Keratinocyte (primary cell): ENCODE data around the gene SORBS1. TPM values are rescaled to one million over a fixed set of nuclear protein-coding genes. Genes with fewer than 3 reads are reported as not detected.

ENCODE experiments used
- DNase-seq: peaks from one replicate; pipeline ENCODE4 v3.0.0-alpha.2; 2011; ENCODE audit warnings: low read depth, missing footprints, low spot score
- FAIRE-seq: peaks from 2 replicates; lab custom pipeline; 2011; peaks lifted over from hg19 to GRCh38; lab: Jason Lieb, UNC
- H2AFZ ChIP-seq: 2 replicates; pipeline ENCODE4 v1.6.0; 2012; ENCODE audit warnings: low read length, control low read depth, inconsistent platforms; ENCODE audit not compliant: control insufficient read depth
- H3K27ac ChIP-seq: 2 replicates; pipeline ENCODE4 v1.5.1; 2011; ENCODE audit warnings: low read length; ENCODE audit not compliant: control insufficient read depth, insufficient read depth
- H3K27me3 ChIP-seq: 3 replicates; pipeline ENCODE4 v1.6.0; 2011; ENCODE audit warnings: low read length; ENCODE audit not compliant: control insufficient read depth, insufficient read depth; ENCODE audit errors: extremely low read depth
- H3K36me3 ChIP-seq, 2 experiments: 2 replicates in 1 of 2; 3 replicates in 1 of 2; pipeline ENCODE4 v1.5.1; 2011; ENCODE audit warnings: low read length in 2 of 2, mild to moderate bottlenecking in 1 of 2; ENCODE audit not compliant: control insufficient read depth in 2 of 2, insufficient read depth in 2 of 2; ENCODE audit errors: extremely low read depth in 1 of 2
- H3K4me1 ChIP-seq: 3 replicates; pipeline ENCODE4 v1.5.1; 2011; ENCODE audit warnings: low read length; ENCODE audit not compliant: control insufficient read depth, insufficient read depth; ENCODE audit errors: extremely low read depth
- H3K4me2 ChIP-seq: 3 replicates; pipeline ENCODE4 v1.6.0; 2011; ENCODE audit warnings: low read depth, low read length; ENCODE audit not compliant: control insufficient read depth, insufficient read depth; ENCODE audit errors: extremely low read depth
- H3K4me3 ChIP-seq, 3 experiments: fragments of 200-600 bp in 1 of 3; sonication (generic) in 1 of 3; 2 replicates in 2 of 3; 3 replicates in 1 of 3; pipeline ENCODE4 v1.5.1; 2011 to 2016; ENCODE audit warnings: low read length in 3 of 3, mild to moderate bottlenecking in 3 of 3, control low read depth in 2 of 3, inconsistent platforms in 1 of 3, low read depth in 1 of 3, mixed read lengths in 1 of 3, mixed run types in 1 of 3, moderate library complexity in 1 of 3; ENCODE audit not compliant: control insufficient read depth in 2 of 3, insufficient read depth in 2 of 3; ENCODE audit errors: extremely low read depth in 1 of 3
- H3K79me2 ChIP-seq: 2 replicates; pipeline ENCODE4 v1.6.0; 2012; ENCODE audit warnings: low read length; ENCODE audit not compliant: control insufficient read depth, insufficient read depth
- H3K9ac ChIP-seq: 3 replicates; pipeline ENCODE4 v1.6.0; 2011; ENCODE audit warnings: low read length; ENCODE audit not compliant: control insufficient read depth, insufficient read depth; ENCODE audit errors: extremely low read depth
- H3K9me1 ChIP-seq: 3 replicates; pipeline ENCODE4 v1.6.0; 2011; ENCODE audit warnings: low read length; ENCODE audit not compliant: control insufficient read depth, insufficient read depth; ENCODE audit errors: extremely low read depth
- H3K9me3 ChIP-seq: 2 replicates; pipeline ENCODE4 v1.5.1; 2012; ENCODE audit warnings: low read depth, low read length; ENCODE audit not compliant: control insufficient read depth
- H4K20me1 ChIP-seq: 3 replicates; pipeline ENCODE4 v1.6.0; 2011; ENCODE audit warnings: low read length; ENCODE audit not compliant: control insufficient read depth, insufficient read depth; ENCODE audit errors: extremely low read depth
- EZH2 ChIP-seq: IDR thresholded peaks from one replicate; pipeline ENCODE4 v1.6.1; 2012; ENCODE audit warnings: inconsistent platforms, mild to moderate bottlenecking, low read length, moderate library complexity
- dilution Hi-C: fragments of 300-500 bp; cut with MboI; formaldehyde crosslinking; loops from one replicate; pipeline ENCODE4 v1.7.0; 2020; ENCODE audit warnings: low sequenced_read_pairs; ENCODE audit not compliant: extremely low pct_ligation_motif_present
- polyA plus RNA-seq, 5 experiments: library from polyadenylated mRNA; depleted of rRNA in 3 of 5; stranded (reverse) in 3 of 5; stranded (forward) in 1 of 5; unstranded in 1 of 5; fragments of >200 nt; gene quantifications; 1 replicate in 1 of 5; 2 replicates in 3 of 5; 3 replicates in 1 of 5; pipeline versions ENCODE4 v1.2.1 to v1.2.3, GENCODE V29; 2011 to 2012; ENCODE audit warnings: missing spikeins in 2 of 5, low read depth in 1 of 5, low replicate concordance in 1 of 5
- TF ChIP-seq, protein P1 (sequence below), 3 experiments: IDR thresholded peaks in 1 of 3; conservative IDR thresholded peaks in 1 of 3; optimal IDR thresholded peaks in 1 of 3; 2 replicates in 2 of 3; 3 replicates in 1 of 3; pipeline versions ENCODE3 to v1.5.1; 2011; ENCODE audit warnings: low read length in 3 of 3, mild to moderate bottlenecking in 3 of 3, moderate library complexity in 2 of 3, control low read depth in 1 of 3, inconsistent platforms in 1 of 3; ENCODE audit not compliant: insufficient read depth in 2 of 3; ENCODE audit errors: extremely low read depth in 1 of 3

SORBS1 gene
- polyA plus RNA-seq, 1 donor (not counting 4 experiments of a cell fraction or from before 2014, with no cell fraction given) = 0.42 TPM

DNA sequence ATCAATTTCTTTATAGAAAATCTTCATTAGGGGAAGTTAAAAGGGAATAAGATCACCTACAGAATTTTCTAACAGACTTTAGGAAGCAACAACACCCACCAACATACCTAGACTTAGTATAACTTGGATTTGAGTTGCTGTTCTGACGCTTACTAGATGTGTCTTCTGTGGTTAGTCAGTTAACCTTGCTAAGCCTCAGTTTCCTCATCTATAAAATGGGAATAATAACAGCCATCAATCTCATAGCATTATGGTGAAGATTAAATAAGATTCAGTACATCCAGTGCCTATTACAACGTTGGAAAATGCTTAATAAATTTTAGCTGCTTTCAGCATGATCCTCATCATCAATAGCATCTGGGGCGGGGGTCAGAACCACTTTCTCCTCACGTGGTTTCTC is 106.2 kb downstream of the SORBS1 start:
- no peak overlapping the region for H2AFZ ChIP-seq
- H3K79me2 ChIP-seq = no peaks in the 10 kb centered on the region
- no peaks in the 10 kb centered on the region for H3K9me3 ChIP-seq
- no peak overlapping the region for H3K9ac ChIP-seq
- H3K27me3 ChIP-seq = no peaks in the 10 kb centered on the region
- H3K36me3 ChIP-seq = no peaks in the 10 kb centered on the region
- no peaks in the 10 kb centered on the region for H4K20me1 ChIP-seq
- H3K27ac ChIP-seq = no peak overlapping the region
- no peak overlapping the region for H3K4me3 ChIP-seq
- dilution Hi-C loops = no loop called here
- no peaks in the 10 kb centered on the region for H3K9me1 ChIP-seq
- H3K4me2 ChIP-seq = no peak overlapping the region
- no peak for DNase-seq
- H3K4me1 ChIP-seq = peaks cover 10% of the 10 kb centered on the region
- no peak for FAIRE-seq
- no peak for TF ChIP-seq EZH2
- TF ChIP-seq, protein P1, sequence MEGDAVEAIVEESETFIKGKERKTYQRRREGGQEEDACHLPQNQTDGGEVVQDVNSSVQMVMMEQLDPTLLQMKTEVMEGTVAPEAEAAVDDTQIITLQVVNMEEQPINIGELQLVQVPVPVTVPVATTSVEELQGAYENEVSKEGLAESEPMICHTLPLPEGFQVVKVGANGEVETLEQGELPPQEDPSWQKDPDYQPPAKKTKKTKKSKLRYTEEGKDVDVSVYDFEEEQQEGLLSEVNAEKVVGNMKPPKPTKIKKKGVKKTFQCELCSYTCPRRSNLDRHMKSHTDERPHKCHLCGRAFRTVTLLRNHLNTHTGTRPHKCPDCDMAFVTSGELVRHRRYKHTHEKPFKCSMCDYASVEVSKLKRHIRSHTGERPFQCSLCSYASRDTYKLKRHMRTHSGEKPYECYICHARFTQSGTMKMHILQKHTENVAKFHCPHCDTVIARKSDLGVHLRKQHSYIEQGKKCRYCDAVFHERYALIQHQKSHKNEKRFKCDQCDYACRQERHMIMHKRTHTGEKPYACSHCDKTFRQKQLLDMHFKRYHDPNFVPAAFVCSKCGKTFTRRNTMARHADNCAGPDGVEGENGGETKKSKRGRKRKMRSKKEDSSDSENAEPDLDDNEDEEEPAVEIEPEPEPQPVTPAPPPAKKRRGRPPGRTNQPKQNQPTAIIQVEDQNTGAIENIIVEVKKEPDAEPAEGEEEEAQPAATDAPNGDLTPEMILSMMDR (optimal IDR thresholded peaks at IDR 0.05 in 1 of 3, IDR thresholded peaks at IDR 0.05 in 1 of 3, conservative IDR thresholded peaks at IDR 0.05 in 1 of 3; ENCODE audit: extremely low read depth in 1 of 3, insufficient read depth in 2 of 3, low read length in 3 of 3) = no peak

DNA sequence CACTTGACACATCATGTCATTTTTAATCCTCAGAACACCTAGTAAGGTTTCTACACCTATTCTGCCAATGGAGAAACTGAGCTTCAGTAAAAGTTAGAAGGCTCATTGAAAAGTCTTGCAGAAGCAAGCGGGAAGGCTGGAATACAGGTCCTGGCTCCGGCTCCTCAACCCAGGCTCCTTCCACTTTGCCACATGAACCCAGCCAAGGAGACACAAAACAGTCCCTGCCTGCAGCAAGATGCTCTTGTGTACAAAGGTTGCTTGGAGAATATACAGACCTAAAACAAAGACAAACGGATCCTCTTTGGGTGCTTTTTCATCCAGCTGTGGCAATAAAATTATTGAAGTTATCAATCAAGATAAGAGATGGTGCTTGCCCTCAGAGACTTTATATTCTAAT is 106.8 kb downstream of the SORBS1 start:
- TF ChIP-seq, protein P1 (optimal IDR thresholded peaks at IDR 0.05 in 1 of 3, IDR thresholded peaks at IDR 0.05 in 1 of 3, conservative IDR thresholded peaks at IDR 0.05 in 1 of 3; ENCODE audit: extremely low read depth in 1 of 3, insufficient read depth in 2 of 3, low read length in 3 of 3) = no peak
- TF ChIP-seq EZH2 = no peak
- Histone ChIP-seq H3K4me2 (no peak overlapping the region), H3K9ac (no peak overlapping the region), H3K4me3 (no peak overlapping the region), H3K27ac (no peak overlapping the region), H4K20me1 (no peaks in the 10 kb centered on the region), H3K4me1 (peaks cover 10% of the 10 kb centered on the region), H3K9me3 (no peaks in the 10 kb centered on the region), H3K36me3 (no peaks in the 10 kb centered on the region), H3K79me2 (no peaks in the 10 kb centered on the region), H3K27me3 (no peaks in the 10 kb centered on the region), H2AFZ (no peak overlapping the region), H3K9me1 (no peaks in the 10 kb centered on the region)
- no peak for FAIRE-seq
- no peak for DNase-seq
- dilution Hi-C loops = no loop called here
